ENCODE results near the gene CEP70.
"Not testable (repeated sequence)": the region's sequence is repeated elsewhere in the genome, so short reads cannot be mapped to it uniquely, and the experiment has no call there.

CEP70 gene

GRCh38 chr3:138544546-138544945 is 49.5 kb downstream of the CEP70 start:
- Histone ChIP-seq H3K36me3 (peaks cover 89 to 92% (median 92%) of the 10 kb centered on the region in 3 donors), H3K9me3 (peaks cover 0 to 65% (median 51%) of the 10 kb centered on the region in 3 donors), H3K4me1 (no peaks in the 10 kb centered on the region), H3K27me3 (no peaks in the 10 kb centered on the region), H3K27ac (no peak overlapping the region), H3K4me3 (no peak overlapping the region)
- TF ChIP-seq CTCF (IDR thresholded peaks at IDR 0.05): no peak
- DNase-seq: no peak
- intact Hi-C loops (cut with DNase I; ENCODE audit: low total_unique reads): no loop called here

GRCh38 chr3:138542977-138543376 is 51.1 kb downstream of the CEP70 start:
- H3K36me3 ChIP-seq: peaks cover 77 to 85% (median 84%) of the 10 kb centered on the region in 3 donors

GRCh38 chr3:138539352-138539751 is 54.7 kb downstream of the CEP70 start:
- Histone ChIP-seq H3K4me1 (no peaks in the 10 kb centered on the region), H3K27ac (no peak overlapping the region), H3K27me3 (no peaks in the 10 kb centered on the region), H3K9me3 (peaks cover 0 to 30% (median 28%) of the 10 kb centered on the region in 3 donors), H3K4me3 (no peak overlapping the region), H3K36me3 (peaks cover 43 to 56% (median 51%) of the 10 kb centered on the region in 3 donors)
- TF ChIP-seq CTCF (IDR thresholded peaks at IDR 0.05): no peak
- intact Hi-C loops (cut with DNase I; ENCODE audit: low total_unique reads): no loop called here
- DNase-seq: no peak

More at GRCh38 chr3:138542977-138543376, 51.1 kb downstream of the CEP70 start:
- Histone ChIP-seq H3K9me3 (peaks cover 0 to 59% (median 42%) of the 10 kb centered on the region in 3 donors), H3K4me3 (no peak overlapping the region), H3K27ac (no peak overlapping the region), H3K27me3 (no peaks in the 10 kb centered on the region), H3K4me1 (no peaks in the 10 kb centered on the region)
- no peak for DNase-seq
- TF ChIP-seq CTCF (IDR thresholded peaks at IDR 0.05): no peak
- intact Hi-C loops (cut with DNase I; ENCODE audit: low total_unique reads): no loop called here

GRCh38 chr3:138521445-138521844 is 72.6 kb downstream of the CEP70 start:
- H3K9me3 ChIP-seq; intact Hi-C loops (cut with DNase I; ENCODE audit: low total_unique reads); H3K27ac ChIP-seq; H3K4me1 ChIP-seq; DNase-seq; H3K27me3 ChIP-seq; H3K4me3 ChIP-seq: not testable (repeated sequence)
- peaks cover 25 to 36% (median 36%) of the 10 kb centered on the region in 3 donors for H3K36me3 ChIP-seq

GRCh38 chr3:138513090-138513843 is 80.8 kb downstream of the CEP70 start:
- DNase-seq: no peak
- Histone ChIP-seq H3K4me1 (no peaks in the 10 kb centered on the region), H3K9me3 (peaks cover 0 to 7% (median 7%) of the 10 kb centered on the region in 3 donors), H3K27me3 (no peaks in the 10 kb centered on the region), H3K27ac (no peak overlapping the region), H3K4me3 (no peak overlapping the region), H3K36me3 (peaks cover 18 to 26% (median 25%) of the 10 kb centered on the region in 3 donors)
- no peak for TF ChIP-seq CTCF (IDR thresholded peaks at IDR 0.05)
- intact Hi-C loops (cut with DNase I; ENCODE audit: low total_unique reads): no loop called here

GRCh38 chr3:138511945-138512344 is 82.1 kb downstream of the CEP70 start:
- peaks cover 12 to 20% (median 13%) of the 10 kb centered on the region in 3 donors for H3K36me3 ChIP-seq
- no peaks in the 10 kb centered on the region for H3K27me3 ChIP-seq
- TF ChIP-seq CTCF (IDR thresholded peaks at IDR 0.05): no peak
- H3K27ac ChIP-seq: no peak overlapping the region
- no peak for DNase-seq
- H3K4me1 ChIP-seq: no peaks in the 10 kb centered on the region
- intact Hi-C loops (cut with DNase I; ENCODE audit: low total_unique reads): no loop called here
- H3K9me3 ChIP-seq: no peaks in the 10 kb centered on the region
- no peak overlapping the region for H3K4me3 ChIP-seq
